GM10266 (cell line): ENCODE data around the gene PTPRF.

Source experiments
- DNase-seq: peaks from one replicate; pipeline ENCODE4 v3.0.0; 2012; ENCODE audit errors: extremely low spot score
- TF ChIP-seq, protein P1 (sequence below): IDR thresholded peaks from 2 replicates; pipeline ENCODE4 v1.5.1; 2012; ENCODE audit warnings: mild to moderate bottlenecking, low read depth; ENCODE audit not compliant: control insufficient read depth, insufficient read depth; ENCODE audit errors: missing control alignments

Gene PTPRF

GRCh38 chr1:43564551-43565348 lies 34.1 kb downstream of the PTPRF start:
- no peak for DNase-seq
- TF ChIP-seq, protein P1, sequence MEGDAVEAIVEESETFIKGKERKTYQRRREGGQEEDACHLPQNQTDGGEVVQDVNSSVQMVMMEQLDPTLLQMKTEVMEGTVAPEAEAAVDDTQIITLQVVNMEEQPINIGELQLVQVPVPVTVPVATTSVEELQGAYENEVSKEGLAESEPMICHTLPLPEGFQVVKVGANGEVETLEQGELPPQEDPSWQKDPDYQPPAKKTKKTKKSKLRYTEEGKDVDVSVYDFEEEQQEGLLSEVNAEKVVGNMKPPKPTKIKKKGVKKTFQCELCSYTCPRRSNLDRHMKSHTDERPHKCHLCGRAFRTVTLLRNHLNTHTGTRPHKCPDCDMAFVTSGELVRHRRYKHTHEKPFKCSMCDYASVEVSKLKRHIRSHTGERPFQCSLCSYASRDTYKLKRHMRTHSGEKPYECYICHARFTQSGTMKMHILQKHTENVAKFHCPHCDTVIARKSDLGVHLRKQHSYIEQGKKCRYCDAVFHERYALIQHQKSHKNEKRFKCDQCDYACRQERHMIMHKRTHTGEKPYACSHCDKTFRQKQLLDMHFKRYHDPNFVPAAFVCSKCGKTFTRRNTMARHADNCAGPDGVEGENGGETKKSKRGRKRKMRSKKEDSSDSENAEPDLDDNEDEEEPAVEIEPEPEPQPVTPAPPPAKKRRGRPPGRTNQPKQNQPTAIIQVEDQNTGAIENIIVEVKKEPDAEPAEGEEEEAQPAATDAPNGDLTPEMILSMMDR = no peak

GRCh38 chr1:43565600-43566360 lies 35.1 kb downstream of the PTPRF start:
- TF ChIP-seq, protein P1 = no peak
- DNase-seq = peak; percentile 84

DNA sequence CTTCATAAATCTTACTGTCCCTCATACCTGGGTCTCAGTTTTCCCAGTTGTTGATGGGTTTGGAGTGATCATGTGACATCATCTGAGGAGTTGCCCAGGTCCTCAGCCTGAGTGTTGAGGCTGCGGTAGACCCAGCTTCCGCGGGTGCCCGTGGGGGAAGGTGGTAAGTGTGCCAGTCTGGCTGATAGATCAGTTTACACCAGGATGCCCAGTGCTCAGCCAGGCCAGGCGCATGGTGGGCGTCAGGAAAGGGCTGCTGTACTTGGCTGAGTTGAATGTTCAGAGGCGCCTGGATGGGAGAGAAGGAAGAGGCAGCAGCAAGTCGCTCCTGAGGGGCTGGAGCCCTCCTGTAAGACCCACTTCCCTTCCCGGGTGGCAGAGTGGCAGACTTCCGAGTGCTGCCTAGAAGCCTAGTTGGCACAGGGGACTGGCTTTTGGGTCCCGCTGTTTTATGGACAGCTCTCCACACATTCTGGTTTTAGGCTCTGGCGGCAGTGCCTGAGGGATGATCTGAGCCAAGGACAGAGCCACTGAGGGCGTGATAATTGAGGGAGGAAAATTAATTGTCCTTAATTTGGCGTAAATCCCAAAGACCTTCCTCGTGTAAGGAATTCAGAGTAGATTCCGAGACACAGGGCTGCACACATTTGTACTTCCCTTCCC lies 35.8 kb downstream of the PTPRF start:
- no peak for DNase-seq
- TF ChIP-seq, protein P1 = no peak

GRCh38 chr1:43569175-43569574 lies 38.5 kb downstream of the PTPRF start:
- TF ChIP-seq, protein P1 = no peak
- peak; percentile 73 for DNase-seq

DNA sequence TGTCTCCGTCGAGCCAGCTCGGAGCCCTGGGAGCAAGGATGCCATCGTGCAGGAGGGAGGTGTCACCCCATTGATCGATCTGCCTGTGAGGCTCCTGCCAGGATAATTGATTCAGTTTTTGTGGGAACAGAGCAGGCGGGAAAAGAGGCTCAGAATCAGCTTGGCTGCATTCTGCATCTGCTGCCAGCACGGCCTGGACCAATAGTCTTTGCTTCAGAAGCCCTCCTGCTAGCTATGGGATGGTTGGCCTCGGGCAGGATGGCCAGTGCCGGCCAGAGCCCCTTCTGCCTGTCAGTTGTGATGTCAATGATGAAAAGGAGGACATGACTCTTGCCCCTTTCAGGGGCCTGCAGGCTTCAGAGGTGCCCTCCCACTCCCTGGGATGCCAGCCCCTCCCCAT lies 39.6 kb downstream of the PTPRF start:
- TF ChIP-seq, protein P1 = no peak
- DNase-seq = no peak

DNA sequence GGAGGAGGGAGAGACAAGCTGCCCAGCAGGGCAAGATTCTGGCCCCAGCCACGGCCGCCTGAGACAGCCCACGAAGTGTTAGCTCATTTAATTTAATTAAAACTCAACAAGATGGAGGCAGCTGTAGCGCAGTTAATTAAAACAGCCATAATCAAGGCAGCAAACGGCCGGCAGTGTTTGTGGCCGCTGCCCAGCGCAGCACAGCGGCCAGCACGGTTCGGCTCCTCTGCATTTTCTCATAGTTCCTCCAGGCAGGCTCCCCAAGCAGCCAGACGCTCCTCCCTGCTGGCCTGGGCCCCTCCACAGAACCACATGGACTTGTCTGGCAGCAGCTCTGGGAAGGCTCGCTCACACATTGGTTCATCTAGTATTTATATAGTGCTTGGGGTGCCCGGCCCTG lies 40.0 kb downstream of the PTPRF start:
- TF ChIP-seq, protein P1 = no peak

More for the DNA sequence above, 40.0 kb downstream of the PTPRF start:
- DNase-seq = no peak
